HG03025 (cell line): ENCODE measurements around the gene KRT6B.
"Not testable (repeated sequence)": the region's sequence is repeated elsewhere in the genome, so short reads cannot be mapped to it uniquely, and the experiment has no call there.

ENCODE experiments used
- ATAC-seq: cut with Tn5 transposase; IDR thresholded peaks from one replicate; pipeline ENCODE4 v1.9.1; 2021; ENCODE audit warnings: mild to moderate bottlenecking, moderate library complexity; ENCODE audit not compliant: unreplicated experiment, low FRiP score

The KRT6B gene

DNA sequence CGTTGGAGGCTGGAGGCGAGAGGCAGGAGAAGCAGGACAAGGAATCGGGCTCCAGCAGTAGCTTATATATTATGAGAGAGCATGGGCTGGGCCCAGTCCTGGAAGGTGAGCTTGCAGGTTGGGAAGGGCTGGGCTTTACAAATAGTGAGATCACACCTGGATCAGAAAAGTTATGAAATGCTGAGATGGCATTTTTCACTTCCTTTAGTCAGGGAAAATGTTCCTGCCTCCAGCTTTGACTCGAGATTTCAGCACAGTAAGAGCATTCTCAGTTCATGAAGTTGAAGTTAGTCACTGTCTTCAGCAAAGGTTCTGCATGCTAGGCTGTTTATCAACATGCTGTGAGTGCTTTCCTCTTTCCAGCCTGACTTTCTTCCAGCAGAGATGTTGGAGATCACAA, 21.8 kb upstream of the KRT6B start, which contains the start of gene KRT6C:
Gene KRT6C (minus strand): TSS at position 38 of the 400 bp plus-strand sequence. CDS start 68 bp downstream, outside the sequence.
- ATAC-seq, result no peak

DNA sequence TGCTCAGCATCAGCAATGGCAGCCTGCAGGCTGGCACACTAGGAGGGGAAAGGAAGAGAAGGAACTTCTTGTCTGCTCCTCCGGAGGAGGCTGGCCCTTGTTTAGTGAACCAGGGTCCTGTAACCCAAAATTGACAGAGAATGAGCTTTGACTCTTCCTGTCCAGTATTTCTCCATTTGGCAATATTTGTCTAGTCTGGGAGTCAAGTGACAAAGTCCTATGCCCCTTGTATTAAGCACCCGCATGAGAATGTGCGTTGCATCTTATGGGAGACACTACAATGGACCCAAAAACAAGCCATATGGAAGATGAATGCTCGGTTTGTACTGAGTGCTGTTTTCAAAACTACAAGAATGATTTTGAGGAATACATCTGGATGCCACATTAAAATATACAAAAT, 17.9 kb upstream of the KRT6B start:
- no peak for ATAC-seq

DNA sequence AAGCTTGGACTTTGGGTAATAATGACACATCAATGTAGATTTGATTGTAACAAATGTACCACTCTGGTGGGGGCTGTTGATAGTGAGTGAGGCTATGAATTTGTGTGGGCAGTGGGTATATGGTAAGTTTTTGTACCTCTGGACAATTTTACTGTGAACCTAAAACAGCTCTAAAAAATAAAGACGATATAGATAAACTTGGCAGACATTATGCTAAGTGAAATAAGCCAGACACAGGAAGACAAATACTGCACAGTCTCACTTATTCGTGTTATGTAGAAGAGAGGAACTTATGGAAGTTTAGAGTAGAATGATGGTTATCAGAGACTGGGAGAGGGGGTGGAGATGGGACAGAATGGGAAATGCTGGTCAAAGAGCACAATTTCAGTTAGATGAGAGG, 13.0 kb upstream of the KRT6B start:
- no peak for ATAC-seq

GRCh38 chr12:52461693-52462092, 9.7 kb upstream of the KRT6B start:
- no peak for ATAC-seq

DNA sequence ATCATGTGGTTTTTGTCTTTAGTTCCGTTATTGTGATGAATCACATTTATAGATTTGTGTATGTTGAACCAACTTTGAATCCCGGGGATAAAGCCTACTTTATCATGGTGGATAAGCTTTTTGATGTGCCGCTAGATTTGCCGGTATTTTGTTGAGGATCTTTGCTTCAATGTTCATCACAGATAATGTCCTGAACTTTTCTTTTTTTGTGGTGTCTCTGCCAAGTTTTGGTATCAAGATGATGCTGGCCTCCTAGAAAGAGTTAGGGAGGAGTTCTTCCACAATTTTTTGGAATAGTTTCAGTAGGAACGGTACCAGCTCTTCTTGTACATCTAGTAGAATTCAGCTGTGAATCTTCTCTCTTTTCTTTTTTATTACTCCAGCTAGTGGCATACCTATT, 6.9 kb upstream of the KRT6B start:
- no peak for ATAC-seq

DNA sequence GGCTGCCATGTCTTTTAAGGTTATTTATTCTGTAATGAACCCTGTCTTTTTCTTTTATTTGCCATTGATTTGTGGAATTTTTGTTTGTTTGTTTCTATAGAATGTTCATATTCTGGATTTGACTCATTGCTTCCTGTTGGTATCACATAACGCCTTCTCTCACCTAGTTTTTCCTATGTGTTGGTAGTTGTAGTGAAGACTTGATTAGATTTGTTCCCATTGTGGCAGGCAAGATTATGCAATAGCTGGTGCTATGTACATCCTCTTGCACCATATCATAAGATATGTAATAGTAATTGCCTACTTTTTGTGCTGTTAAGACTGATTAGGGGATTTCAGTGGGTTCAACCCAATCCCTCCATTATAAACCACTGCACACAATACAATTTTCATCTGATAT, 3.9 kb upstream of the KRT6B start:
- no peak for ATAC-seq

GRCh38 chr12:52454411-52455201, 2.7 kb upstream of the KRT6B start:
- no peak for ATAC-seq

GRCh38 chr12:52448228-52448627, 3.7 kb downstream of the KRT6B start:
- ATAC-seq, result no peak

DNA sequence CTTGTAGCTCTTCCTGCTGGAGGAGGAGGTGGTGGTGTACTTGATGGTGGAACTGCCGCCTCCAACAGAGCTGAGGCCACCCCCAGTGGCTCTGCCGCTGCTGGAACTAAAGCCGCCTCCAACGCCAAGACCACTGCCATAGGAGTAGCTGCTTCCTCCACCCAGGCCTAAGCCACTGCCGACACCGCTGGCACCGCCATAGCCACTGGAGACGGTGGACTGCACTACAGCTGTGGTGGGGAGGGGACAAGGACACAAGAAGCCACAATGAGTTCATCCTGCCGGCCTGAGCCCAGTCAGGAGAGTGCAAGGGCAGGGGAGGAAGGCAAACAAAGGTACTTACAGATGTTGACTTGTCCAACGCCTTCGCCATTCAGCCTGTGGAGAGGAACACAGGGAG, 4.8 kb downstream of the KRT6B start:
- not testable (repeated sequence) for ATAC-seq

- no peak for ATAC-seq
Measured at GRCh38 chr12:52446367-52447045, 5.4 kb downstream of the KRT6B start.

DNA sequence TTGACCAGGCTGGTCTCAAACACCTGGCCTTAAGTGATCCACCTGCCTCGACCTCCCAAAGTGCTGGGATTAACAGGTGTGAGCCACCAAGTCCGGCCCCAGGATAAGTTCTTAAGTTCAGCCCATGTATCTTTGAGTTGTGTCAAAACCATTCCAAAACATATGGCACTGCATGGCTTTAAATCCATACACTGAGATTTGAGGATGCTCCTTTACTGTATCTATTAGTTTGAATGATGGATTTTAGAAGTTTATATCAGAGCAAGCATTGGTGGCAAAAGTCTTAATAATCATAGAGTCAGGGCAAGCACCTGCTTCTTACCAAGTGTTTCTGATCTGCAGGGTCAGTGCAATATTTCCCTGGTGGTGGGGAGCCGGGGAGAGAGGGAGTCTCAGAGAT, 6.1 kb downstream of the KRT6B start:
- no peak for ATAC-seq

GRCh38 chr12:52444647-52445595, 7.0 kb downstream of the KRT6B start:
- ATAC-seq, result no peak

DNA sequence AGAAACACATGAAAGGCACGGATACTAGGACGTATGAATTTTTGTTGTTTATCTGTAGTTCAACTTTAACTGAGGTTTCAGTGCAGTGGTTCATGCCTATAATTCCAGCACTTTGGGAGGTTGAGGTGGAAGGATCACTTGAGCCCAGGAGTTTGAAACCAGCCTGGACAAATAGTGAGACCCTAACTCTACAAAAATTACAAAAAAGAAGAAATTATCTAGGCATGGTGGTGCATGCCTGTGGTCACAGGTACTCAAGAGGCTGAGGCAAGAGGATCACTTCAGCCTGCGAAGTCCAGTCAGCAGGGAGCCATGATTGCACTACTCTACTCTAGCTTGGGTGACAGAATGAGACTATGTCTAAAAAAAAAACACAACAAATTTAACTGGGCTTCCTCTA, 8.0 kb downstream of the KRT6B start:
- ATAC-seq, result no peak

GRCh38 chr12:52442600-52443061, 9.3 kb downstream of the KRT6B start:
- ATAC-seq, result no peak

- no peak for ATAC-seq
Measured at GRCh38 chr12:52441320-52441911, 10.5 kb downstream of the KRT6B start.

DNA sequence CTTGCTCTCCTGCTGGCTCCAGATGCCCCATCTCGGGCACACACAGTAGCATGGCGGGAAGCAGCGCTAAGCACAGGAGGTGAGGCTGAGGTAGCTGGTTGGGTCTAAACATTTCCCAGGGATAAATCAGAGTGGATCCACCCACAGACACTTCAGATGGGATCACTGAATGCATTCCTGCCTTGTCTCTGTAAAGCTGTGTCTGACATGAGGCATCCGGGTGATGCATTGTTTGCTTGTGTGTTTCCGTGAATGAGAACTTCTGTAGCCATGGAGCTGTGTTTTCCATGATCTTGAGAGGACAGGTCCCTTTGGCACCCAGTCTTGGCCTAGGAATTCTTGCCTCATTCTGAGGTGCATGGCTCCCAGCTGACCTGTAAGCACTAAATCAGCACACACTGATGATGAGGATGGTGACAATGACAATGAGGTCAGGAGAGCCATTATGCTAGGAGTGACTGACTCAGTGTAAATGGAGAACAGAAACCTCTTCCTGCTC, 11.1 kb downstream of the KRT6B start:
- ATAC-seq, result no peak

DNA sequence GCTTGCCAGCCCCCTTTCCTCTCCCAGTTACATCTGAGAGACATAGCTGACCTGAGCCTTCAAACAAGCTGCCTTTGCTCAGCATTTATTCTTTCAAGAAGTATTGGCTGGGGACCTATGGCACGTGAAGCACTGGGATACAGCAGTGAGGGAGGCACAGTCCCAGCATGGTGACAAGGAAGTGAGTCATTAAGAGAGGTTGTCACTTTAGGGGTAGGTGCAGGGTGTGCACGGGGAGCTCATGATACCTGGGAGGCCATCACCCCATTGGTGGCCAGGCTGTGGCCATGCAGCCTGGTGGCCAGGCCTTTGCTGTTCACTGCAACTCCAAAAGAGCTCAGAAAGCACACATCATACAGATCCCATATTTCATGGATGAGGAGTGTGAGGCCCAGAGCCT, 12.1 kb downstream of the KRT6B start:
- ATAC-seq, result no peak

DNA sequence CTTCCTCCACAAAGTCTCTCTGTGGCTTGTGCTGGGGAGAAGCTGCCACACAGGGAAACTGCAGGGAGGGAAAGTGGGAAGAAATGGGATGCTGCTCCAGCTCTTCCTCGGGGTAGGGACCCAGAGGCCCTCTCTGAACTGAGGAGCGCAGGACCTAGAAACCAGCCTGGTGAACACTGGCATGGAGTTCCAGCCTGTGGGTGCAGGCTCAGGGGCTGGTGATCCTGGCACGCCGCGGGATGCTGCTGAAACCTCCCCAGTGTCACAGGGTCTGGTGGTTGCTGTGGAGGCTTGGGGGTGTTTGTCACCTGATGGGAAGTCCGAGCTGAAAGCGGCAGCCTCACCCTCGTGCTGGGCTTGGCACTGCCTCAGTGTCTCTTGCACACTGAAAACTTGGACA, 12.5 kb downstream of the KRT6B start:
- no peak for ATAC-seq

GRCh38 chr12:52438305-52439301, 13.3 kb downstream of the KRT6B start:
- no peak for ATAC-seq
